Loucy (cell line): Measurements from ENCODE around the gene GET4.

Source experiments
- H2AFZ ChIP-seq: fragments of 200-600 bp; sonication (generic); 2 replicates; pipeline ENCODE4 v1.6.0; 2016; ENCODE audit warnings: antibody characterized with exemption, mild to moderate bottlenecking, low read length, moderate library complexity
- H3F3A ChIP-seq: fragments of 200-600 bp; 2 replicates; pipeline ENCODE4 v1.6.0; 2016; ENCODE audit warnings: antibody characterized with exemption, low read depth, mild to moderate bottlenecking
- H3K27me3 ChIP-seq: fragments of 200-600 bp; sonication (generic); 2 replicates; pipeline ENCODE4 v1.6.1; 2014; ENCODE audit warnings: low read length, mild to moderate bottlenecking; ENCODE audit not compliant: insufficient read depth, poor library complexity, severe bottlenecking
- H3K36me3 ChIP-seq: fragments of 200-600 bp; sonication (generic); 2 replicates; pipeline ENCODE4 v1.6.1; 2016; ENCODE audit warnings: low read length; ENCODE audit not compliant: insufficient read depth
- H3K4me1 ChIP-seq: fragments of 200-600 bp; sonication (generic); 2 replicates; pipeline ENCODE4 v1.5.1; 2014; ENCODE audit warnings: low read length, mild to moderate bottlenecking; ENCODE audit not compliant: insufficient read depth, poor library complexity, severe bottlenecking
- H3K4me2 ChIP-seq: fragments of 200-600 bp; sonication (generic); 2 replicates; pipeline ENCODE4 v1.6.0; 2014; ENCODE audit warnings: antibody characterized with exemption, low read length, low read depth, mild to moderate bottlenecking; ENCODE audit not compliant: poor library complexity, severe bottlenecking
- H3K4me3 ChIP-seq: fragments of 200-600 bp; sonication (generic); 2 replicates; pipeline ENCODE4 v1.5.1; 2014; ENCODE audit warnings: low read length, mild to moderate bottlenecking, mixed read lengths; ENCODE audit not compliant: poor library complexity, severe bottlenecking
- H3K79me2 ChIP-seq: fragments of 200-600 bp; sonication (generic); 2 replicates; pipeline ENCODE4 v1.6.1; 2014; ENCODE audit warnings: low read length; ENCODE audit not compliant: insufficient read depth
- H3K9ac ChIP-seq: fragments of 200-600 bp; sonication (generic); 2 replicates; pipeline ENCODE4 v1.6.0; 2014; ENCODE audit warnings: mild to moderate bottlenecking, low read depth, low read length, moderate library complexity; ENCODE audit not compliant: poor library complexity, severe bottlenecking
- H3K9me2 ChIP-seq: fragments of 200-600 bp; sonication (generic); replicated peaks from 2 replicates; pipeline ENCODE4 v1.6.1; 2016; ENCODE audit warnings: low read depth, low read length, mixed read lengths
- H3K9me3 ChIP-seq: fragments of 200-600 bp; sonication (generic); 2 replicates; pipeline ENCODE4 v1.6.1; 2014; ENCODE audit warnings: mild to moderate bottlenecking, antibody characterized with exemption, low read length, low read depth; ENCODE audit not compliant: insufficient read depth
- H4K20me1 ChIP-seq: fragments of 200-600 bp; sonication (generic); 2 replicates; pipeline ENCODE4 v1.6.0; 2014; ENCODE audit warnings: antibody characterized with exemption, low read length, mild to moderate bottlenecking; ENCODE audit not compliant: insufficient read depth, poor library complexity, severe bottlenecking
- CTCF ChIP-seq: fragments of 200-600 bp; sonication (generic); conservative IDR thresholded peaks from 2 replicates; pipeline ENCODE4 v1.5.1; 2014; ENCODE audit warnings: mild to moderate bottlenecking, antibody characterized with exemption, low read length
- EZH2phosphoT487 ChIP-seq: fragments of 200-600 bp; IDR thresholded peaks from 2 replicates; pipeline ENCODE4 v1.6.1; 2018; ENCODE audit warnings: antibody characterized with exemption, mild to moderate bottlenecking, moderate library complexity, borderline replicate concordance

GET4 gene

GRCh38 chr7:882336-883035 lies 6.1 kb downstream of the GET4 start:
- Histone ChIP-seq H3K36me3 (peaks cover 11% of the 10 kb centered on the region; the same call in 1 of the 2 replicates), H3K4me3 (no peak overlapping the region), H3K79me2 (peaks cover 94% of the 10 kb centered on the region), H3K9ac (no peak overlapping the region), H2AFZ (no peak overlapping the region), H3F3A (no peaks in the 10 kb centered on the region), H4K20me1 (peaks cover 53% of the 10 kb centered on the region), H3K4me1 (peaks cover 15% of the 10 kb centered on the region), H3K9me3 (no peaks in the 10 kb centered on the region), H3K4me2 (no peak overlapping the region), H3K27me3 (no peaks in the 10 kb centered on the region), H3K9me2 (no peaks in the 10 kb centered on the region)
- no peak for TF ChIP-seq EZH2phosphoT487
- no peak for TF ChIP-seq CTCF

GRCh38 chr7:883055-884021 lies 7.0 kb downstream of the GET4 start:
- Histone ChIP-seq H3K36me3 (peaks cover 20% of the 10 kb centered on the region; the same call in 1 of the 2 replicates), H3K9me3 (no peaks in the 10 kb centered on the region), H3K9me2 (no peaks in the 10 kb centered on the region), H3K79me2 (peaks cover 86% of the 10 kb centered on the region), H3K4me2 (no peak overlapping the region), H3K4me1 (peaks cover 10% of the 10 kb centered on the region), H2AFZ (no peak overlapping the region), H4K20me1 (peaks cover 45% of the 10 kb centered on the region), H3F3A (no peaks in the 10 kb centered on the region), H3K27me3 (no peaks in the 10 kb centered on the region), H3K4me3 (no peak overlapping the region), H3K9ac (no peak overlapping the region)
- no peak for TF ChIP-seq CTCF
- no peak for TF ChIP-seq EZH2phosphoT487

- Histone ChIP-seq H3K9me3 (no peaks in the 10 kb centered on the region), H3K36me3 (peaks cover 30% of the 10 kb centered on the region; the same call in 1 of the 2 replicates), H3K9ac (no peak overlapping the region), H3K4me3 (no peak overlapping the region), H2AFZ (no peak overlapping the region), H3F3A (no peaks in the 10 kb centered on the region), H3K9me2 (no peaks in the 10 kb centered on the region), H4K20me1 (peaks cover 35% of the 10 kb centered on the region), H3K4me2 (no peak overlapping the region), H3K4me1 (peaks cover 2% of the 10 kb centered on the region), H3K27me3 (no peaks in the 10 kb centered on the region), H3K79me2 (peaks cover 75% of the 10 kb centered on the region)
- TF ChIP-seq EZH2phosphoT487: no peak
These were observed 8.0 kb downstream of the GET4 start for GRCh38 chr7:884191-885003.
